PFSK-1 (cell line): ENCODE results near the gene GFER.

Source experiments
- SIN3A ChIP-seq: IDR thresholded peaks from 2 replicates; pipeline ENCODE4 v1.6.1; 2012; ENCODE audit warnings: mild to moderate bottlenecking, low read length, moderate library complexity, borderline replicate concordance; ENCODE audit not compliant: insufficient read depth
- TAF1 ChIP-seq: IDR thresholded peaks from 2 replicates; pipeline ENCODE4 v1.6.1; 2012; ENCODE audit warnings: low read length, control low read depth, borderline replicate concordance; ENCODE audit not compliant: insufficient read depth

- TF ChIP-seq TAF1 (no peak), SIN3A (no peak)
These were observed 40.0 kb downstream of the GFER start for GRCh38 chr16:2024032-2024420.
